ENCODE data around the gene PGAP1. TPM values are rescaled to one million over a fixed set of nuclear protein-coding genes. Genes with fewer than 3 reads are reported as not detected.

The PGAP1 gene
- polyA plus RNA-seq, 4 donors, result 23.0 to 37.8 (median 25.6) TPM

GRCh38 chr2:196899976-196900375, 26.5 kb downstream of the PGAP1 start:
- DNase-seq (ENCODE audit: low read depth in 4 of 4, low spot score in 2 of 4), result no peak

- DNase-seq (ENCODE audit: low read depth in 4 of 4, low spot score in 2 of 4), result no peak
These were observed 35.4 kb downstream of the PGAP1 start for GRCh38 chr2:196891136-196891535.

GRCh38 chr2:196887431-196887830, 39.1 kb downstream of the PGAP1 start:
- DNase-seq (ENCODE audit: low read depth in 4 of 4, low spot score in 2 of 4), result no peak

- DNase-seq (ENCODE audit: low read depth in 4 of 4, low spot score in 2 of 4), result no peak
These were observed 42.1 kb downstream of the PGAP1 start for GRCh38 chr2:196884368-196884767.

GRCh38 chr2:196876364-196876763, 50.1 kb downstream of the PGAP1 start:
- DNase-seq (ENCODE audit: low read depth in 4 of 4, low spot score in 2 of 4), result no peak

GRCh38 chr2:196875414-196875813, 51.1 kb downstream of the PGAP1 start:
- DNase-seq (ENCODE audit: low read depth in 4 of 4, low spot score in 2 of 4), result no peak

- no peak for DNase-seq (ENCODE audit: low read depth in 4 of 4, low spot score in 2 of 4)
These were observed 53.0 kb downstream of the PGAP1 start for GRCh38 chr2:196873511-196873910.

- DNase-seq (ENCODE audit: low read depth in 4 of 4, low spot score in 2 of 4), result no peak
These were observed 71.9 kb downstream of the PGAP1 start for GRCh38 chr2:196854629-196855028.

- DNase-seq (ENCODE audit: low read depth in 4 of 4, low spot score in 2 of 4), result no peak
These were observed 73.0 kb downstream of the PGAP1 start for GRCh38 chr2:196853301-196854087.

- DNase-seq (ENCODE audit: low read depth in 4 of 4, low spot score in 2 of 4), result no peak
These were observed 75.4 kb downstream of the PGAP1 start for GRCh38 chr2:196851088-196851487.

- no peak for DNase-seq (ENCODE audit: low read depth in 4 of 4, low spot score in 2 of 4)
These were observed 76.6 kb downstream of the PGAP1 start for GRCh38 chr2:196849895-196850294.

GRCh38 chr2:196846295-196846694, 80.2 kb downstream of the PGAP1 start:
- DNase-seq (ENCODE audit: low read depth in 4 of 4, low spot score in 2 of 4), result no peak

GRCh38 chr2:196845371-196845770, 81.1 kb downstream of the PGAP1 start:
- no peak for DNase-seq (ENCODE audit: low read depth in 4 of 4, low spot score in 2 of 4)

- no peak for DNase-seq (ENCODE audit: low read depth in 4 of 4, low spot score in 2 of 4)
These were observed 86.3 kb downstream of the PGAP1 start for GRCh38 chr2:196840171-196840570.

- no peak for DNase-seq (ENCODE audit: low read depth in 4 of 4, low spot score in 2 of 4)
These were observed 86.9 kb downstream of the PGAP1 start for GRCh38 chr2:196839574-196839973.

GRCh38 chr2:196836440-196836839, 90.1 kb downstream of the PGAP1 start:
- DNase-seq (ENCODE audit: low read depth in 4 of 4, low spot score in 2 of 4), result no peak

- DNase-seq (ENCODE audit: low read depth in 4 of 4, low spot score in 2 of 4), result no peak
These were observed 95.8 kb downstream of the PGAP1 start for GRCh38 chr2:196830701-196831100.

GRCh38 chr2:196827356-196827755, 99.2 kb downstream of the PGAP1 start:
- DNase-seq (ENCODE audit: low read depth in 4 of 4, low spot score in 2 of 4), result no peak

- DNase-seq (ENCODE audit: low read depth in 4 of 4, low spot score in 2 of 4), result no peak
These were observed 102.6 kb downstream of the PGAP1 start for GRCh38 chr2:196823750-196824522.

- DNase-seq (ENCODE audit: low read depth in 4 of 4, low spot score in 2 of 4), result no peak
These were observed 105.3 kb downstream of the PGAP1 start for GRCh38 chr2:196821195-196821594.

- no peak for DNase-seq (ENCODE audit: low read depth in 4 of 4, low spot score in 2 of 4)
These were observed 117.2 kb downstream of the PGAP1 start, which contains the start of gene C2orf66 for GRCh38 chr2:196809260-196809659. TSS of gene C2orf66 (minus strand) at chr2:196809355. CDS start at chr2:196809336, 19 bp downstream.

All from left renal cortex interstitium (tissue), 4 donors.